ENCODE data around the gene CPM. TPM values are rescaled to one million over a fixed set of nuclear protein-coding genes. Genes with fewer than 3 reads are reported as not detected.

CPM gene
- total RNA-seq, 3 donors from 2014 or later (not counting 1 experiment from before 2014, with no cell fraction given): 0.25 to 1.6 (median 0.68) TPM

DNA sequence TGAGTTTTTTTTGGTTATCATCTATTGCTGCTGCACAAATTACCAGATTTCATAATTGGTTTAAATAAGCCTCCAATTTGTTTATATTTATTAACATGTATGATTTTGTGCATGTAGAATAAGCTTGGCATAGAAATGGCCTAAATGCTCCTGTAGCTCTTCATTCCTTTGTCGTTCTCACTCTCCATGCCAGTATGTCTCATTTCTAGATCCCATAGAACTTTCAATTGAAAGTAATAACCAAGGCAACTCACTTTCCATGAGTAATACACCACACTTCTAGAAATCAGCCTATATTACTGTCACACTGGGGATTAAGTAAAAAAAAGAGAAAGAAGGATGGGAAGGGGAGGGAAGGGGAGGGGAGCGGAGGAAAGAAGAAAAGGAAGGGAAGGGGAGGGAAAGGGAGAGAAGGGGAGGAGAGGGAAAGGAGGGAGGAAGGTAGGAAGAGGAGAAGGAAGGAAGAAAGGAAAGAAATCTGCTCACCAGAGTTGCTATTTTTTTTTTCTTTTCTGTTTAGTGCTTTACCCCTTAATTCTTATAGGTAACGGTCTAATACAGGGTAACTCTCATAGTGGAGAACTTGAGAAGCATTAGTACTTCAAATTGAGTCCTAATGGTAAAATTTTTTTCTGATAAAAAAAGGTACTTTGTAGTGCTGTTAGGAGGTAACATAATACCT, 79.4 kb downstream of the CPM start:
- Mint-ChIP-seq H3K9me3 (no peaks in the 10 kb centered on the region), H3K27me3 (ENCODE audit: low read depth in 2 of 2) (no peaks in the 10 kb centered on the region), H3K4me3 (no peak overlapping the region), H3K27ac (no peak overlapping the region), H3K36me3 (no peaks in the 10 kb centered on the region), H3K4me1 (no peaks in the 10 kb centered on the region)
- Histone ChIP-seq H3K4me3 (ENCODE audit: low read length) (no peak overlapping the region), H3K9me3 (ENCODE audit: control insufficient read depth, insufficient read depth, low read length) (no peaks in the 10 kb centered on the region), H3K36me3 (ENCODE audit: control insufficient read depth, insufficient read depth, low read length) (no peaks in the 10 kb centered on the region), H3K27me3 (ENCODE audit: control insufficient read depth, insufficient read depth, low read length) (no peaks in the 10 kb centered on the region), H3K4me1 (ENCODE audit: control insufficient read depth, insufficient read depth, low read length) (no peaks in the 10 kb centered on the region), H3K27ac (ENCODE audit: low read length) (no peak overlapping the region)
- intact Hi-C loops (cut with micrococcal nuclease): no loop called here
- 77% methylated on average over 2 of the region's 3 CpGs for WGBS (ENCODE audit: insufficient coverage)
- ATAC-seq (no peak), DNase-seq (no peak)
- TF ChIP-seq, protein P1, sequence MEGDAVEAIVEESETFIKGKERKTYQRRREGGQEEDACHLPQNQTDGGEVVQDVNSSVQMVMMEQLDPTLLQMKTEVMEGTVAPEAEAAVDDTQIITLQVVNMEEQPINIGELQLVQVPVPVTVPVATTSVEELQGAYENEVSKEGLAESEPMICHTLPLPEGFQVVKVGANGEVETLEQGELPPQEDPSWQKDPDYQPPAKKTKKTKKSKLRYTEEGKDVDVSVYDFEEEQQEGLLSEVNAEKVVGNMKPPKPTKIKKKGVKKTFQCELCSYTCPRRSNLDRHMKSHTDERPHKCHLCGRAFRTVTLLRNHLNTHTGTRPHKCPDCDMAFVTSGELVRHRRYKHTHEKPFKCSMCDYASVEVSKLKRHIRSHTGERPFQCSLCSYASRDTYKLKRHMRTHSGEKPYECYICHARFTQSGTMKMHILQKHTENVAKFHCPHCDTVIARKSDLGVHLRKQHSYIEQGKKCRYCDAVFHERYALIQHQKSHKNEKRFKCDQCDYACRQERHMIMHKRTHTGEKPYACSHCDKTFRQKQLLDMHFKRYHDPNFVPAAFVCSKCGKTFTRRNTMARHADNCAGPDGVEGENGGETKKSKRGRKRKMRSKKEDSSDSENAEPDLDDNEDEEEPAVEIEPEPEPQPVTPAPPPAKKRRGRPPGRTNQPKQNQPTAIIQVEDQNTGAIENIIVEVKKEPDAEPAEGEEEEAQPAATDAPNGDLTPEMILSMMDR (IDR thresholded peaks at IDR 0.05): no peak

DNA sequence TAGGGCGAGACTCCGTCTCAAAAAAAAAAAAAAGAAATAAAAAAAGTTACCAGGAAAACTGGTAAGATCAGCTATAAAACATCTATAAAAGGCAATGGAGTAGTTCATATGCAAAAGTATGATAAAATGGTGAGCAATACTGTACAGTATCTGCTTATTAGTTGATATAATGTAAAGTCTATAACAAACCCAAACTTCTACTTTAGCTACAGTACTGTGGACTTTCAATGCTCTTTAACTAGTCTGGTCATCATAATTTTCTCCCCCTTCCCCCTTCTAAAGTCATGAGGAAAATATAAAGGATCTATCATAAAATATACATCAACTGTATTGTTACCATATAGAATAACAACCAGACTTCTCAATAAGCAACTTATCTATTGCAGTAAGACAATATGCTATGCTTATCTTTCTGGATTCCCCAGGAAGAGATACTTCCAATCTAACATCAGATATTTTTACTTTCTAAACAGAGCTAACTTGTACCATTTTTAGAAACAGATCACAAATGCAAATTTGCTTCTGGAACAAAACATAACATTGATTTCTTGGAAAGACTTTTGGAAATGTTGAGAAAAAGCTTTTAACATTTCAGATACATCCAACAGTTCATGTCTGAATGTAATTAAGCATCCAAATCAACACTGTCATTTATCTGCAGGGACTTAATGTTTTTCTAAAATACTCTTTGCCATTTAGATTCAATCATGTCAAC, 81.2 kb downstream of the CPM start:
- no peaks in the 10 kb centered on the region for H3K36me3 Mint-ChIP-seq

DNA sequence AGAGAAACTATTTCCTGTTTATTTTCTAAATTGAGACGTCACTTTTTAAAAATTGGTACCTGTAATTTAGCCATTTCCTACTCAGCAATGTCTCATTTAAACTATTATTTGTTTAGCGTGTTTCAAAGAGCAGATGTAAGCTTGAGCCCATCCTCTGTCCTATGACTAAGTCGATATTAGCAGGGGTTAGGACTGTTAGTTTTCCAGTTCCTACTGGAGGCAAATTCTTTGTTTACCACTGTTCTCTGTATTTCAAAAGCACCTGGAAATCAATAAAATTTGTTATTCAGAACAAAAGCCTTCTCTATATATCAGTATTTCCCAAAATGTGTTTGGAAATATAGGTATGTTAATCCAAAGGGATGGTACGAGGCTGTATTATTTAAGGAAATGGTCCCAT, 82.6 kb downstream of the CPM start:
- whole genome bisulfite sequencing (ENCODE audit: insufficient coverage): 90% methylated on average over 3 of the region's 4 CpGs
- TF ChIP-seq, protein P1 (IDR thresholded peaks at IDR 0.05): no peak
- ATAC-seq (no peak), DNase-seq (no peak)
- no peak overlapping the region for H3K4me3 Mint-ChIP-seq
- Histone ChIP-seq H3K4me1 (ENCODE audit: control insufficient read depth, insufficient read depth, low read length) (no peaks in the 10 kb centered on the region), H3K27me3 (ENCODE audit: control insufficient read depth, insufficient read depth, low read length) (no peaks in the 10 kb centered on the region), H3K36me3 (ENCODE audit: control insufficient read depth, insufficient read depth, low read length) (no peaks in the 10 kb centered on the region), H3K9me3 (ENCODE audit: control insufficient read depth, insufficient read depth, low read length) (no peaks in the 10 kb centered on the region), H3K4me3 (ENCODE audit: low read length) (no peak overlapping the region), H3K27ac (ENCODE audit: low read length) (no peak overlapping the region)
- no peaks in the 10 kb centered on the region for H3K4me1 Mint-ChIP-seq
- intact Hi-C loops (cut with micrococcal nuclease): no loop called here
- H3K9me3 Mint-ChIP-seq: no peaks in the 10 kb centered on the region
- no peak overlapping the region for H3K27ac Mint-ChIP-seq
- H3K36me3 Mint-ChIP-seq: no peaks in the 10 kb centered on the region
- no peaks in the 10 kb centered on the region for H3K27me3 Mint-ChIP-seq (ENCODE audit: low read depth in 2 of 2)

More for the DNA sequence above, 81.2 kb downstream of the CPM start:
- no peak overlapping the region for H3K4me3 ChIP-seq (ENCODE audit: low read length)
- TF ChIP-seq, protein P1 (IDR thresholded peaks at IDR 0.05): no peak
- Mint-ChIP-seq H3K4me1 (no peaks in the 10 kb centered on the region), H3K9me3 (no peaks in the 10 kb centered on the region), H3K27me3 (ENCODE audit: low read depth in 2 of 2) (no peaks in the 10 kb centered on the region), H3K27ac (no peak overlapping the region), H3K4me3 (no peak overlapping the region)
- intact Hi-C loops (cut with micrococcal nuclease): no loop called here
- DNase-seq (no peak), ATAC-seq (no peak)
- no CpG with 5 or more reads among the region's 2 CpGs for WGBS (ENCODE audit: insufficient coverage)
- H3K9me3 ChIP-seq (ENCODE audit: control insufficient read depth, insufficient read depth, low read length): no peaks in the 10 kb centered on the region
- no peak overlapping the region for H3K27ac ChIP-seq (ENCODE audit: low read length)
- H3K36me3 ChIP-seq (ENCODE audit: control insufficient read depth, insufficient read depth, low read length): no peaks in the 10 kb centered on the region
- no peaks in the 10 kb centered on the region for H3K4me1 ChIP-seq (ENCODE audit: control insufficient read depth, insufficient read depth, low read length)
- H3K27me3 ChIP-seq (ENCODE audit: control insufficient read depth, insufficient read depth, low read length): no peaks in the 10 kb centered on the region

Measured in natural killer cell (primary cell).